SU-DHL-6 (cell line): ENCODE measurements around the gene STUB1.

Experiments
- H2AFZ ChIP-seq: fragments of 200-600 bp; sonication (generic); 2 replicates; pipeline ENCODE4 v1.6.1; 2014; ENCODE audit warnings: low read depth, mild to moderate bottlenecking, moderate library complexity, mixed read lengths, antibody characterized with exemption, low read length; ENCODE audit not compliant: severe bottlenecking
- H3F3A ChIP-seq: fragments of 200-600 bp; shearing (Covaris generic); 2 replicates; pipeline ENCODE4 v1.6.0; 2016; ENCODE audit warnings: antibody characterized with exemption, mild to moderate bottlenecking; ENCODE audit not compliant: insufficient read depth
- H3K27ac ChIP-seq: fragments of 200-600 bp; sonication (generic); 2 replicates; pipeline ENCODE4 v1.5.1; 2016; ENCODE audit warnings: low read depth, mild to moderate bottlenecking, low read length, moderate library complexity, mixed read lengths
- H3K27me3 ChIP-seq: fragments of 200-600 bp; sonication (generic), shearing (Covaris generic); 2 replicates; pipeline ENCODE4 v1.6.0; 2014; ENCODE audit warnings: mild to moderate bottlenecking, low read length
- H3K36me3 ChIP-seq: fragments of 200-600 bp; sonication (generic); 2 replicates; pipeline ENCODE4 v1.6.1; 2014; ENCODE audit warnings: mild to moderate bottlenecking, low read length, mixed read lengths
- H3K4me2 ChIP-seq: fragments of 300-600, 200-600 bp; shearing (Covaris generic), sonication (generic); 2 replicates; pipeline ENCODE4 v1.6.0; 2014; ENCODE audit warnings: low read length, low read depth, mild to moderate bottlenecking; ENCODE audit not compliant: poor library complexity, severe bottlenecking
- H3K4me3 ChIP-seq: fragments of 200-600 bp; sonication (generic); 2 replicates; pipeline ENCODE4 v1.5.1; 2014; ENCODE audit warnings: antibody characterized with exemption, low read length, mild to moderate bottlenecking, mixed read lengths; ENCODE audit not compliant: insufficient read depth, poor library complexity, severe bottlenecking
- H3K79me2 ChIP-seq: fragments of 200-600 bp; sonication (generic); 2 replicates; pipeline ENCODE4 v1.6.1; 2014; ENCODE audit warnings: mild to moderate bottlenecking, low read length, moderate library complexity; ENCODE audit not compliant: insufficient read depth
- H3K9ac ChIP-seq: fragments of 200-600 bp; sonication (generic); 2 replicates; pipeline ENCODE4 v1.7.0; 2014; ENCODE audit warnings: mild to moderate bottlenecking, low read length
- H3K9me2 ChIP-seq: fragments of 200-600 bp; sonication (generic); replicated peaks from 2 replicates; pipeline ENCODE4 v1.6.1; 2014; ENCODE audit warnings: low read length; ENCODE audit not compliant: insufficient read depth
- H3K9me3 ChIP-seq: fragments of 200-600 bp; sonication (generic); 2 replicates; pipeline ENCODE4 v1.6.1; 2014; ENCODE audit warnings: low read length, mixed read lengths; ENCODE audit not compliant: insufficient read depth
- H4K20me1 ChIP-seq: fragments of 200-600 bp; sonication (generic); 2 replicates; pipeline ENCODE4 v1.6.1; 2014; ENCODE audit warnings: low read depth, mild to moderate bottlenecking, antibody characterized with exemption, low read length, moderate library complexity, mixed read lengths
- EZH2phosphoT487 ChIP-seq: fragments of 200-600 bp; sonication (generic), shearing (Covaris generic); conservative IDR thresholded peaks from 2 replicates; pipeline ENCODE4 v1.6.1; 2018; ENCODE audit warnings: mild to moderate bottlenecking, antibody characterized with exemption, low read length, moderate library complexity, mixed read lengths
- TF ChIP-seq, protein P1 (sequence below): fragments of 200-600 bp; sonication (generic); IDR thresholded peaks from one replicate; pipeline ENCODE4 v1.5.1; 2017; ENCODE audit warnings: antibody characterized with exemption, mild to moderate bottlenecking, low read length, moderate library complexity; ENCODE audit not compliant: insufficient read depth, poor library complexity, severe bottlenecking

Gene STUB1

GRCh38 chr16:670485-671352 is 9.5 kb upstream of the STUB1 start:
- Histone ChIP-seq H3K4me2 (no peak overlapping the region), H3K9me3 (no peaks in the 10 kb centered on the region), H3K9ac (no peak overlapping the region), H3K9me2 (no peaks in the 10 kb centered on the region), H3F3A (no peaks in the 10 kb centered on the region), H3K27ac (no peak overlapping the region), H2AFZ (no peak overlapping the region), H3K27me3 (no peaks in the 10 kb centered on the region), H3K79me2 (peaks cover 8% of the 10 kb centered on the region; the same call in 1 of the 2 replicates), H3K36me3 (no peaks in the 10 kb centered on the region), H3K4me3 (no peak overlapping the region), H4K20me1 (no peaks in the 10 kb centered on the region)
- TF ChIP-seq, protein P1, sequence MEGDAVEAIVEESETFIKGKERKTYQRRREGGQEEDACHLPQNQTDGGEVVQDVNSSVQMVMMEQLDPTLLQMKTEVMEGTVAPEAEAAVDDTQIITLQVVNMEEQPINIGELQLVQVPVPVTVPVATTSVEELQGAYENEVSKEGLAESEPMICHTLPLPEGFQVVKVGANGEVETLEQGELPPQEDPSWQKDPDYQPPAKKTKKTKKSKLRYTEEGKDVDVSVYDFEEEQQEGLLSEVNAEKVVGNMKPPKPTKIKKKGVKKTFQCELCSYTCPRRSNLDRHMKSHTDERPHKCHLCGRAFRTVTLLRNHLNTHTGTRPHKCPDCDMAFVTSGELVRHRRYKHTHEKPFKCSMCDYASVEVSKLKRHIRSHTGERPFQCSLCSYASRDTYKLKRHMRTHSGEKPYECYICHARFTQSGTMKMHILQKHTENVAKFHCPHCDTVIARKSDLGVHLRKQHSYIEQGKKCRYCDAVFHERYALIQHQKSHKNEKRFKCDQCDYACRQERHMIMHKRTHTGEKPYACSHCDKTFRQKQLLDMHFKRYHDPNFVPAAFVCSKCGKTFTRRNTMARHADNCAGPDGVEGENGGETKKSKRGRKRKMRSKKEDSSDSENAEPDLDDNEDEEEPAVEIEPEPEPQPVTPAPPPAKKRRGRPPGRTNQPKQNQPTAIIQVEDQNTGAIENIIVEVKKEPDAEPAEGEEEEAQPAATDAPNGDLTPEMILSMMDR, result no peak
- no peak for TF ChIP-seq EZH2phosphoT487

DNA sequence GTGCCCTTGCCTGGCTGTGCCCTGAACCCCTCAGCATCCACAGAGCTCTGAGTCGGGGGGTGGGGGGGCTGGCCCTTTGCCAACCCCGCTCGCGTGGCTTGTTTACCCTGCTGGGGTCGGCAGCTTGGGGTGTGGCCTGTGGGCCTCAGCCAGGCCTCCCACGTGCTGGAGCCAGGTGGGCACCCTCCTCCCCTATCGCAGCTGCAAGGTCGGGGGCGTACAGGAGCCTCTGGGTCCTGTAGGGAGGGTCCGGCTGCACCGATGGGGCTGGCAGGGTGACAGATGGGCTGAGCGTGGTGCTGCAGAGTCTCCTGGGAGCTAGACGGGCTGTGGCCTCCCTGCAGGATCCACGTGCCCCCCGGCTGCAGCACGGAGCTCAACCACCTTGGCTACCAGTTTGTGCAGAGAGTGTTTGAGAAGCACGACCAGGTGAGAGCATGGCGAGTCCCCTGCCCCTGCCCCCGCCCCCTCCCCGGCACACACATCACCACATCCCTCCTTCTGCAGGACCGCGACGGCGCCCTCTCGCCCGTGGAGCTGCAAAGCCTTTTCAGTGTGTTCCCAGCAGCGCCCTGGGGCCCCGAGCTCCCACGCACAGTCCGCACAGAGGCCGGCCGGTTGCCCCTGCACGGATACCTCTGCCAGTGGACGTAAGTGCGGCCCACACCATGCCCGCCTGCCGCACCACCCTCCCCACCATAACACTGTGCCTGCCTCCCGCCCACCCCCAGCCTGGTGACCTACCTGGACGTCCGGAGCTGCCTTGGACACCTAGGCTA is 8.7 kb upstream of the STUB1 start:
- no peak overlapping the region for H3K27ac ChIP-seq
- H3K9me2 ChIP-seq, result no peaks in the 10 kb centered on the region
- H3K4me2 ChIP-seq, result no peak overlapping the region
- H3K27me3 ChIP-seq, result no peaks in the 10 kb centered on the region
- no peak overlapping the region for H2AFZ ChIP-seq
- no peaks in the 10 kb centered on the region for H3K9me3 ChIP-seq
- H4K20me1 ChIP-seq, result no peaks in the 10 kb centered on the region
- H3K4me3 ChIP-seq, result no peak overlapping the region
- no peaks in the 10 kb centered on the region for H3K36me3 ChIP-seq
- no peaks in the 10 kb centered on the region for H3F3A ChIP-seq
- no peak overlapping the region for H3K9ac ChIP-seq
- no peak for TF ChIP-seq EZH2phosphoT487
- TF ChIP-seq, protein P1, result no peak
- peaks cover 8% of the 10 kb centered on the region; the same call in 1 of the 2 replicates for H3K79me2 ChIP-seq

DNA sequence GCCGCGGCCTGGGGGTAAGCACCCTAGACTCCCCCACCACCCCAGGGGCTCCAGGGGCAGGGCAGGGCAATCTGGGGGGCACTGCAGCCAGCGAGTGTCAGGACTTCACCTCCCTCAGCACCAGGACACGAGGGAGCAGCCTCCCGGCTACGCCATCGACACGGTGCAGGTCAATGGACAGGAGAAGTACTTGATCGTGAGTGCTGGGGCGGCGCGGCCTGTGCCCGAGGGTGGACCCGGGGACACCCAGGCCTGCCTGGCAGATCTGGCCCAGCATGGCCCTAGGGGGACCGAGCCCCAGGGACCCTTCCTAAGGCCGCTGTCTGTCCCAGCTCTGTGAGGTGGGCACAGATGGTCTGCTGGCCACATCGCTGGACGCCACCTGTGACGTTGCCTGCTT is 7.8 kb upstream of the STUB1 start:
- Histone ChIP-seq H3K79me2 (peaks cover 8% of the 10 kb centered on the region; the same call in 1 of the 2 replicates), H3K27me3 (no peaks in the 10 kb centered on the region), H3K27ac (no peak overlapping the region), H3K4me2 (no peak overlapping the region), H3K9me2 (no peaks in the 10 kb centered on the region), H4K20me1 (no peaks in the 10 kb centered on the region), H3K9me3 (no peaks in the 10 kb centered on the region), H3K36me3 (no peaks in the 10 kb centered on the region), H2AFZ (no peak overlapping the region), H3K9ac (no peak overlapping the region), H3K4me3 (no peak overlapping the region), H3F3A (no peaks in the 10 kb centered on the region)
- no peak for TF ChIP-seq EZH2phosphoT487
- TF ChIP-seq, protein P1, result no peak
